ENCODE data around the gene OR8J1.
"Not testable (repeated sequence)": the region's sequence is repeated elsewhere in the genome, so short reads cannot be mapped to it uniquely, and the experiment has no call there.

Gene OR8J1, protein sequence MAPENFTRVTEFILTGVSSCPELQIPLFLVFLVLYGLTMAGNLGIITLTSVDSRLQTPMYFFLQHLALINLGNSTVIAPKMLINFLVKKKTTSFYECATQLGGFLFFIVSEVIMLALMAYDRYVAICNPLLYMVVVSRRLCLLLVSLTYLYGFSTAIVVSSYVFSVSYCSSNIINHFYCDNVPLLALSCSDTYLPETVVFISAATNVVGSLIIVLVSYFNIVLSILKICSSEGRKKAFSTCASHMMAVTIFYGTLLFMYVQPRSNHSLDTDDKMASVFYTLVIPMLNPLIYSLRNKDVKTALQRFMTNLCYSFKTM

DNA sequence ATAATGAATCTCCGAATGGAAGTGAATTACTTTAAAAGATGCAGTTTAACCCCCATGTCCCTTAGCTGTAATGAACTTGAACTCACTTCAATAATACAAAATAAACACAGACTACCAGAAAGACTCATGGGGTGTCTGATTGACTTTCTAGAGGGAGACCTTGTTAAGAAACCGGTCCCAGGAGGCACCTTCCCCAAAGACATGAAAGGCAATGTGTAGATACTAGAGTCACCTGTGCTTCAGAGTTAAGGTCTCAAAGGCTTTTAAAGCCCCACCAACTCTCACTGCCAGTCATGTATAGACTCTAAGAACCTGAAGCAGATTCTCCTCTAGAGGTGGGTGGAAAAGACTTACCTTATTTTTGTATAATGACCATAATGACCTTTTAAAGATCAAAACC, at the start of gene OR8J1:
Gene OR8J1, plus strand, starts transcription at position 301 of the 400 bp plus-strand sequence. CDS start 5,956 bp downstream, outside the sequence.
- no peak for FAIRE-seq

DNA sequence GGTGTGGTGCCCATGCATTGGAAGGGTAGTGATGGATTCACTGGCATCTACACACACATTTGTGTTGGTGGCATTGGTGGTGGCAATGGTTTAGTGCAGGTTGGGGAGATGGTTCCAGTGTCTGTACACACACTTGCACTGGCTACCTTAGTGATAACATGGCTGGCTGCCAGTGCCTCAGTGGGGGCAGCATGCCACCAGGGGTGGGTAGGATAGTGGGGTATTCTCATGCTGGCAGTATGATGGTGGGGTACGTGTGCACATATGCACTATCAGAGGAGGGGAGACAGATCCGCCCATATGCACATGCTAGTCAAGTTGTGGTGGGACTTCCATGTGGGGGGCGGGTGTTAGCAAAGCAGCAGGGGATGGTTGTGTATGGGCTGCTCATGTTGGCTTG, 46.3 kb upstream of the OR8J1 start:
- no peak for FAIRE-seq

DNA sequence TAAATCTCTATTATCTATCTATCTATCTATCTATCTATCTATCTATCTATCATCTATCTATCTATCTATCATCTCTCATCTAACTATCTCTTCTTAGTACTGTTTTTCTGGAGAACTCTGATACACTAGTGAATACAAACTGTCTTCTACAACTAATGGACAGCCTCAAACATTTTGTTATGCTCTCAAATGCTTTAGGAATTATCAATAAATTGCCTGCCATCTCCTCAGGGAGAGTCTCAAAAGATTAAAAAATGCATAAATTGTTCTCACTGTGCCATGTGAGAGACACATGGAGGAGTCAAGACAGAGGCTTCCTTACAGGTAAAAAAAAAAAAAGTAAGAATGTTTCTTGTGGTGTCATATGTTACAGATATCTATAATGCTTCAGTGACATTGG, 39.2 kb upstream of the OR8J1 start, which contains the start of gene OR8K3:
Gene OR8K3, plus strand, starts transcription at position 301 of the 400 bp plus-strand sequence. CDS start 3,163 bp downstream, outside the sequence.
- no peak for FAIRE-seq

- no peak for FAIRE-seq
Observed at GRCh38 chr11:56331861-56332491, 22.1 kb upstream of the OR8J1 start.

GRCh38 chr11:56333156-56333555, 20.9 kb upstream of the OR8J1 start:
- FAIRE-seq = no peak

- no peak for FAIRE-seq
Observed at GRCh38 chr11:56340289-56340688, 13.8 kb upstream of the OR8J1 start.

- FAIRE-seq = no peak
Observed at GRCh38 chr11:56345739-56346138, 8.4 kb upstream of the OR8J1 start, which contains the start of gene OR8K1. OR8K1 (plus strand) TSS chr11:56346039; CDS start chr11:56346039, 0 bp downstream.

DNA sequence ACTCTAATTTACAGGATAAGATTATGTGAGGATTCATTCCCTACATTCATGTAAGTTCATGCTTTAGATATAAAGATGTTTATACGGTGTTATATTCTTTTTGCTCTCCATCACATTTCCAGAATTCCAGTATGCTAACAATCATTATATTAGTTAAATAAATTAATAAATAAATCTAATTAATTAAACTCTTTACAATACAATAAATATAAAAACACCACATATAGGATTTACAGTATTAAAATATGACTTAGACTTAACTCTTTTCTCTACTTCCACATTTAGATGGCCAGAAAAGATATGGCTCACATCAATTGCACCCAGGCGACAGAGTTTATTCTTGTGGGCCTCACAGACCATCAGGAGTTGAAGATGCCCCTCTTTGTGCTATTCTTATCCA, 21.2 kb downstream of the OR8J1 start, which contains the start of gene OR8U1:
Gene OR8U1, plus strand, starts transcription at position 301 of the 400 bp plus-strand sequence. Its CDS starts 0 bp downstream, at position 301.
- no peak for FAIRE-seq

DNA sequence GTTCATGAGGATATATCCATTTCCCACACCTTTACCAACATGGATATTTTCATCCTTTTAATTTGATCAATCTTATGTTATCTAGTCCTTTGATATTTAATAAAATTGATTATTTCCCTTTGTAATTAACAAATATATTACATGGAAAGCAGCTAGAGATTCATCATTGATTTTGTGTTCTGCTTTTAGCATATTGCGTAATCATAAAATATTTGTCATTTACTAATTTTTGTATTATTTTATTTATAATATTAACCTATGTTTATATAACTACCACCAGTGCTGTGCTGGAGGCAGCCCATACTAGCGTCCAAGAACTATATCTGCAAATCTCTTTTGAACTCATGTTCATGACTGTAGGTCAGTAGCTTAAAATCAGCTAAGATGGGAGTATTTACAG, 26.0 kb downstream of the OR8J1 start:
- FAIRE-seq = no peak

GRCh38 chr11:56394381-56394780, 40.3 kb downstream of the OR8J1 start:
- no peak for FAIRE-seq

- FAIRE-seq = no peak
Observed at GRCh38 chr11:56396047-56396446, 42.0 kb downstream of the OR8J1 start.

DNA sequence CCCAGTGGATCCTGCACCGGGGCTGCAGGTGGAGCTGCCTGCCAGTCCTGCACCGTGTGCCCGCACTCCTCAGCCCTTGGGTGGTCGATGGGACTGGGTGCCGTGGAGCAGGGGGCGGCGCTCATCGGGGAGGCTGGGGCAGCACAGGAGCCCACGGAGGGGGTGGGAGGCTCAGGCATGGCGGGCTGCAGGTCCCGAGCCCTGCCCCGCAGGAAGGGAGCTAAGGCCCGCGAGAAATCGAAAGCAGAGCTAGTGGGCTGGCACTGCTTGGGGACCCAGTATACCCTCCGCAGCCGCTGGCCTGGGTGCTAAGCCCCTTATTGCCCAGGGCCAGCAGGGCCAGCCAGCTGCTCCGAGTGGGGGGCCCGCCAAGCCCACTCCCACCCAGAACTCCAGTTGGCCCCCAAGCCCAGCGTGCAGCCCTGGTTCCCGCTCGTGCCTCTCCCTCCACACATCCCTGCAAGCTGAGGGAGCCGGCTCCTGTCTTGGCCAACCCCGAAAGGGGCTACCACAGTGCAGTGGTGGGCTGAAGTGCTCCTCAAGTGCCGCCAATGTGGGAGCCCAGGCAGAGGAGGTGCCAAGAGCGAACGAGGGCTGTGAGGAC, 47.9 kb downstream of the OR8J1 start:
- FAIRE-seq = not testable (repeated sequence)

DNA sequence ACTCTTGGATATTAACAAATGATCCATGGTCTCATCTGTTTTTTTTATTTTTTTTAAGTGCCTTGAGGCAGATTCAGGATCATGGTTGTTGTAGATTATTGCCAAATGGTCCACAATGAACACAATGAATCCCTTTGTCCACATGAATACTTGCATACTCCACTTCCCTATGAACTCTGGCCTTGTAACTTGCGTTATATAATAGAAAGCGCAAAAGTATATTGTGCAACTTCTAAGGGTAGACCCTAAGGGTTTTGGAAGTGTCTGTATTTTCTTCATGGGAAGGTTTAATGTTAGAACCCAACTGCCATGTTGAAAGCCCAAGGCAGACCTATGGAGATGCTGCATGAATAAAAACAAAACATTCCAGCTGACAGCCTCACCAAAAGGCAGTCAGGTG, 50.3 kb downstream of the OR8J1 start:
- no peak for FAIRE-seq

DNA sequence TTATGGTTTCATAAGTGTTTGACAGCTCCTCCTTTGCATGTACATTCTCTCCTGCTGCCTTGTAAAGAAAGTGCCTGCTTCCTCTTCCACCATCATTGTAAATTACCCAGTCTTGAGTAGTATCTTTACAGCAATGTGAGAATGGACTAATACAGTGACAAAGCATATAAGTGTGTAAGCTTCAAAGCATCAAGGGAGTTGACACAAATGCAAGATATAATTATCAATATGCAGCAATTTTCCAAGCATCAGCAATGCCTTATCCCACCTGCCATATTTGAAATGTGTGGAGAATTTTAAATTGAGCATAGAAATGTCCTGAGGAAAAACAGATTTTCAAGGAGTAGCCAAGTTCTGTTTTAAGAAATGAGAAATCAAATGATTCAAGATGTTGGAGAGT, 56.7 kb downstream of the OR8J1 start:
- no peak for FAIRE-seq

Data from islet of Langerhans (tissue), 1 donor.